Skeletal muscle cell (primary cell): ENCODE results near the gene GFM1.

Source experiments
- DNase-seq: peaks from one replicate; pipeline ENCODE4 v3.0.0-alpha.2; 2010; ENCODE audit warnings: low read depth
- H3K4me3 ChIP-seq: 2 replicates; pipeline ENCODE4 v1.5.1; 2011; ENCODE audit warnings: low read depth, mild to moderate bottlenecking, control low read depth, low read length, moderate library complexity

Gene GFM1

DNA sequence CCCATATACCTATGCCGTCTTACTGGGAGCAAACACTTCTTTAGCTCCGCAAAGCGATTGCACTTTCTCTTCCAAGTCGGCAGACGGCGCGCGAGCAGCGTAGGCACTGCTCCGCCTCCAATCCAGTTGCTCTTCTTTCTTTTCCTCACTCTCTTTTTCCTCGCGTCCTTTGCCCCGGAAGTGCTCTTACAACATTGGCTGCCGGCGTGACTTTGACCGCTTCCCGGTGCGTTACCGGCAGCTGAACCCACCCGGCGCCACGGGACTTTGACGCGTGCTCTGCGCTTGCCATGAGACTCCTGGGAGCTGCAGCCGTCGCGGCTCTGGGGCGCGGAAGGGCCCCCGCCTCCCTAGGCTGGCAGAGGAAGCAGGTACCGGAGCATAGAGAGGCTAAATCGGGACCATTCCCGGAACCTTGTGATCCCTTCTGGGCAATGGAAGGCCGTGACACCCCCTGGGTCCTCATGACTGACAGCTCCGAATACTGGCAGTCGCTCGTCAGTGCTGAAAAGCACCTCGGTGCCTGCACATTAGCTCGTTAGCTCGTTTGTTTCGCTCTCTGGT, at the start of gene GFM1:
Gene GFM1, plus strand, starts transcription at position 183 of the 564 bp plus-strand sequence. Its CDS starts 108 bp downstream, at position 291.
- peak; percentile 83 for DNase-seq
- H3K4me3 ChIP-seq: peak within 1 kb of the TSS; percentile 97

DNA sequence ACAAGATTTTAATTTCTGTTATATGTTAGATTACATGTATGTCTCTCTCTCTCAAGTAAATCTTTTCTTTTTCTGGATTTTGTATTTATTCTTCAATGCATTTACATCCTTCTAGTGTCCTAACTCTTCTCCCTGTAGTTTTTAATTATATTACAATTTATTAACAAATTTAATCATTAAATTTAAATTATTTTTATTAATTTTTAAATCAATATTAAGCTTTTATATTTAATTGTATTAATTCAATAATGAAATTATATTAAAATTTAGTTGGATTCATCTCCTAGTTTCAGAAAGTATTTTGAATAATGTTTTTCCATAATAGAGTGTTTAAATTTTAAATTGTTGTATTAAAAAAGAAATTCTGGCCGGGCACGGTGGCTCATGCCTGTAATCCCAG, 43.5 kb upstream of the GFM1 start:
- no peak overlapping the region for H3K4me3 ChIP-seq
- DNase-seq: no peak

DNA sequence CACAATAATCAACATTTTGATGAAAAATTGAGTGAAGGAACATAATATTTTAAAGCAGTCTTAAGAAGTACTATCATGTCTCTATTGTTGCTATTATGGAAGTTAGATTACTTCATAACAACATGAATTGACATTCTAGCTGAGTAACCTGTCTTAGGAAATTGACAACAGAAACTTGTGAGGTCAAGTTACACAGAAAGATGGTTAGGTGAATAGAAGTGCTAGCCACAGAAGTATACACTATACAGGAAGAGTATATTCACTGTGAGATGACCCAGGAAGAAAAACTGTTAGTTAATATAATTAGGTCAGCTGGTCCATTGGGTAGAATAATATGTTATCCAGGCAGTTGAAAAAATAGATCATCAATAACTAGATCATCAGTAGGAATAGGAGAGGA, 42.1 kb upstream of the GFM1 start:
- DNase-seq: no peak
- H3K4me3 ChIP-seq: no peak overlapping the region

DNA sequence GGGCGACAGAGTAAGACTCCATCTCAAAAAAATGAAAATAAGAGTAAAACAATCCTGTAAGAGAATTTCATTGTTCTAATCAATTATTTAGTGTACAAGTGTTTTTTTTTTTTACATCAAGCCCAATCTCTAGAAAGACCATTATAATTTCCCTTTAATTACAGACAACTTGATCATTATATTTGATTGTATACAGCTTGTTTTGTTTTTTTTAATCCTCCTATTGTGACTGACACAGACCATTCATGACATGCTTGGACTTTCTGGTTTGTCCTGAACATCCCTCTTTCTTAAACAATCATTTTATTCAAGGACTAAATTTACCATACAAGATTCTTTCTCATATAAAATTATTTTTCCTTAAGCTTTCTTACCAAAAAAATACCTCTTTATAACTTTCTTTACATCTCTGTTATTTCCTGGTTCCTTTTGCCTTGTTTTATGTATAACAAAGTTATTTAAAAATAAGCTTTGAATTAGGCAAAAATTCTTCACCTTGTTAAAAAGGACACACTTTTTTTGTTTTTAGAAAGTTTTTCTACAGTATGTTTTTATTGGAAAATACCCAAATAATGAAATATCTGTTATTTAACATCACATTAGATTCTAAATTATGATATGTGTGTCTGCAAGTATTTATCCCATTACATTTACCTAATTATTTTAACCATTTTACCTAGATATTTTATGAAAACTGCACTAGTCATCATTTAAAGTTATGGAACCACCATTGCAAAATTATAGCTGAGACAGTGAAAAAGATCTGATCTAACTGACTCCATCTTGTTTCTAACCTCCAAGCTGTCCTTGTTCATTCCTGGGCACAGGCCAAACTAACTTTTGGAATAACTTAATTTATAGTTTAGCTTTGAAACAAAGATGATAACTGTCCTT, 26.1 kb upstream of the GFM1 start:
- H3K4me3 ChIP-seq: no peak overlapping the region
- DNase-seq: no peak

DNA sequence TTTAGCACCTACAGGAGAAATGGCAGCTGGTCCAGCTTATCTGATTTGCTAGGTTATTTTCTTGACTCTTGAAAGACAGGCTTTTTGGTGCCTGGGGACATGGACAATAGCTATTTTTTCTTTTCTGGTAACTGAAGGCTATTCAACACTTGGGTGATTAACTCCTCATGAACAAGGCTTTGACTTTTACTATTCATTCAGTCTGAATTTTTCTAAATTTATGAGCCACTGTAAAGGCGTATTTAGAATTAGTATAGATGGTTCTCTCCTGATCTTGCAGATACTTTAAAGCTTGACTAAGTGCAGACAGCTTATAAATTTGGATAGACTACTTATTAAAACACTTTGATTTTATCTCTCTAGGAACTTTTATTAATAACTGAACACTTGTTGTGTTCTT, 18.4 kb upstream of the GFM1 start:
- DNase-seq: no peak
- no peak overlapping the region for H3K4me3 ChIP-seq

DNA sequence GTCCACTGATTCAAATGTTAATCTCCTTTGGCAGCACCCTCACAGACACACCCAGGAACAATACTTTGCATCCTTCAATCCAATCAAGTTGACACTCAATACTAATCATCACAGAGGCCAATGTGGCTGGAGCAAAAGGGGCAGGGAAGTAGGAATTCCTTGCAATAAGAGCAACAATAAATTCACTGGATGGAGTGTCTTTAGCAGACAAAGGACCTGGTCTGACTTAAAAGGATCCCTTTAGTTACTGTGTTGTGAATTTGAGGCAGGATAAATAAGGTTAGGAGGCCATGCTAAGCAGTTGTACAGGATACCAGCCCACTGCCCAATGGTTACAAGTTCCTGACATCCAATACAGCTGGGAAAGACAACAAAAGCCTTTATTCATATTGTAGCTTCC, 12.3 kb upstream of the GFM1 start:
- no peak overlapping the region for H3K4me3 ChIP-seq
- DNase-seq: no peak

DNA sequence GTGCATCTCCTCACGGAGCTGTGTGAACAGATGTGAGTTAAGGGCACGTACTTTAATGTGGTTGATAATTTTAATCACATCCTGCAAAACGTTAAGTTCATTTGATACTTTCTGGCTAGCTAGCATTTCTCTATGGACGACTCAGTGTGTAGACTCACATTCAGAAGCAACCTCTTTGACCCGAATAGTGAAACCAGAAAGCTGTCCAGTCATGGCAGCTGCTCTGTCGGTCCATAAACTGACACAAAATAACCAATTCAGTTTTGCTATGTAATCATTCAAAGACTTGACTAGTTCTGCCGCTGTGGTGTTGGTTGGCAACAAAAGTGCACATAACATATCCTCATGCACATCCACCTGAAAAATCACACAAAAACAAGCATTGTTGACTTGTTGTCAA, 3.7 kb upstream of the GFM1 start:
- H3K4me3 ChIP-seq: no peak overlapping the region
- DNase-seq: no peak

DNA sequence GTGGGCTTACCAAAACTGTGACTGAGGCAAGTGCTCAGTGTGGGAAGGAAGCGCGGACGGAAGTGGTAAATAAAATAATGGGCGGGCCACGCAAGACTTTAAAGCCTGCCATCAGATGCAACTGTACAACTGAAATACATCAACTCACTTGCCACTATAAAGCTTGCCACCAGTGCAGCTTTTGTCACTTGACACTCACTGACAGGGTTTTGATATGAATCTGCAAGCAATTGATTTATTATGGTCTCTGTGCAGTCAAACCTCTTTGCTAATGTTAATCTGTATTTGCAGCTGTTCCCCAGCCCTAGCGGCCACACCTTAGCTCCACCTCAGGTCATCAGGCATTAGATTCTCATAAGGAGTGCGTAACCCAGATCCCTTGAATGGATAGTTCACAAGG, 2.3 kb upstream of the GFM1 start:
- DNase-seq: no peak
- no peak overlapping the region for H3K4me3 ChIP-seq

DNA sequence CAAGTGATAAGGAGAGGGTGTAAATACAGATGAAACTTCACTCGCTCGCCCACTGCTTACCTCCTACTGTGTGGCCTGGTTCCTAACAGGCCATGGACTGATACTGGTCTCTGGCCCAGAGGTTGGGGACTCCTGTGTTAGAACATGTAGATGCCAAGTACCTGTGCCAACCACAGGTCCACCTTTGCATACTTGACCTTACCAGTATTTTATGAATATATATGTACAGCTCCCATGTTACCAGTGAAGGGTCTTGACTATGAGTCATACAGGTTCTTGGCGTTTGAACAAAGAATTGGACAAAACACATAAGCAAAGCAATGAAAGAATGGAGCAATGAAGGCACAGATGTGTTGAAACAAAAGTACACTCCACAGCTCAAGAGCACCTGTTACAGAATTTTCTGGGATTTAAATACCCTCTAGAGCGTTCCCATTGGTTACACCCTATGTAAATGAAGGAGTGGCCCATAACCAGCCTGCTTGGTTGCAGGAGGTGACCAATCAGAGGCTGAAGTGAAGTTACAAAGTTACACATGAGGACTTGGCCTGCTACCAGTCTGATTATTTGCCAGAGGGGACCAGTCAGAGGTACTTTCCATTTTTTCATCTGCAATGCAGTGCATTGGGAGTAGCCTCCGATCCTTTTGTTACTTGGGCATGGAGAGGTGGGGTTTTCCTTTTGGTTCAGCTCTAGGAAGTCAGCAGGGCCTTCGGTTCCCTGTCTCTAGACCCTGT, 1.7 kb upstream of the GFM1 start:
- no peak overlapping the region for H3K4me3 ChIP-seq
- DNase-seq: no peak

DNA sequence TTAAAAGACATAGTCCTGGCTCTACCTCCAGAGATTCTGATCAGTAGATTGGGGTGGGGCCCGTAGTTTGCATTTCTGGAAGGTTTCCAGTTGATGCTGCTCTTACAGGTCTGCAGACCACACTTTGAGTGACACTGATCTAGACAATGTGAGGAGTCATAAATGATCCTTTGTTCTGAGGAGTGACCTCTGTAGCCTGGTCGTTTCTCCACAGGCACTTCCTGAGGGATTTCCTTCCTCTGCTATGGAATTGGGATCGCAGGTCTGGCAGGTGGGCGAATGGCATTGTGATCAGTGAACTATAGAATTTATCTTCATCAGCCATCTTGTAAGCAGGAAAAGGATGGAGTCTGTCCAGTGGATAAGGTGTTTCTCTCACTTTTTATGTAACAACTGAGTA, 5.5 kb downstream of the GFM1 start:
- no peak for DNase-seq
- no peak overlapping the region for H3K4me3 ChIP-seq

DNA sequence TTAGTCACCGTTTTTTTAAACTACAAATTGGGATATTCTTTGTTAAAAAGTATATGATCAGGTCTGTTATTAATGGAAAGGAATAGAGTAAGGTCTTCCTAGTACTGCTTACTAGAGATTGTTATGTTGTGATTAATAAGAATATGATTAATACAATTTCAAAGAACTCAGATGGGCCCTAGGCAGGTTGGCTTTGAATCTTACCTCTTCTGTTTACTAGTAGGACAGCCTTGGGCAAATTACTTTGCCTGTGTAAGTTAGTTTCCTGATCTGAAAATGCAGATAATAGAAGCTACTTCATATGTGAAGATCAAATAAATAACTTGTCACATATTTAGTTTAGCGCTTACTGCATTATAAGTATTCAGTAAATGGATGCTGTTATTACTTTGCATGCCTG, 6.9 kb downstream of the GFM1 start:
- no peak overlapping the region for H3K4me3 ChIP-seq
- DNase-seq: no peak

DNA sequence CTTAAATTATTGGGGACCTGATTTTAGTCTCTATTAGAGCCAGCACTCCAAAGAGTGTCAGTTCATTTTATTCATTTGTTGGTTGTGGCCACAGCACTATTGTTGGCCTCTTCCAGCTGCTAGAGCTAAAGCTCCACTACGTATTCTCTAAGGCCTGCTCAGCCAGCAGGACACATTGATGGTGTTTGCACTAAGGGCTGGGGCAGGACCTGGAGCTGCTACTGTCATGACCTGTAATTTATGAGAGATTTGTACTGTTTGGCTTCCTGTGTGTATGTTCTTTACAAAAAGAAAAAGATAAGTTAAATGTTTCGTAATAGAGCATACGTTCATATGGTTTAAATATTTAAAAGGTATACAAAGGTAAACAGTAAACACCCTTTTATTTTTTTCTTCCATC, 8.1 kb downstream of the GFM1 start:
- no peak overlapping the region for H3K4me3 ChIP-seq
- DNase-seq: no peak

DNA sequence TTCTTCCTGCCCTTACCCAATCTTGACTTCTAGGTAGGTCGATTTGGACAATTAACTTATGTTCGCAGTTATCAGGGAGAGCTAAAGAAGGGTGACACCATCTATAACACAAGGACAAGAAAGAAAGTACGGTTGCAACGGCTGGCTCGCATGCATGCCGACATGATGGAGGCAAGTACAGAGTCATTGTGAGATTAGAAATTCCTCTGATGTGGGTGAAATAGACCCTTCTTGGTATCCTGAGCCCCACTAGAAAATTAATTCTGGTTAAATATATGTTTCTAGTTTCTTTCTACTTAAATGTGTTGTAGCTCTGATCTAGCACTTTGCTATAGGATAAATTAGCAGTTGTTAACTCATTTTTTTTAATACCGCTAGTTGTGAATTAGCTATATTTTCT, 14.6 kb downstream of the GFM1 start:
- H3K4me3 ChIP-seq: no peak overlapping the region
- no peak for DNase-seq

DNA sequence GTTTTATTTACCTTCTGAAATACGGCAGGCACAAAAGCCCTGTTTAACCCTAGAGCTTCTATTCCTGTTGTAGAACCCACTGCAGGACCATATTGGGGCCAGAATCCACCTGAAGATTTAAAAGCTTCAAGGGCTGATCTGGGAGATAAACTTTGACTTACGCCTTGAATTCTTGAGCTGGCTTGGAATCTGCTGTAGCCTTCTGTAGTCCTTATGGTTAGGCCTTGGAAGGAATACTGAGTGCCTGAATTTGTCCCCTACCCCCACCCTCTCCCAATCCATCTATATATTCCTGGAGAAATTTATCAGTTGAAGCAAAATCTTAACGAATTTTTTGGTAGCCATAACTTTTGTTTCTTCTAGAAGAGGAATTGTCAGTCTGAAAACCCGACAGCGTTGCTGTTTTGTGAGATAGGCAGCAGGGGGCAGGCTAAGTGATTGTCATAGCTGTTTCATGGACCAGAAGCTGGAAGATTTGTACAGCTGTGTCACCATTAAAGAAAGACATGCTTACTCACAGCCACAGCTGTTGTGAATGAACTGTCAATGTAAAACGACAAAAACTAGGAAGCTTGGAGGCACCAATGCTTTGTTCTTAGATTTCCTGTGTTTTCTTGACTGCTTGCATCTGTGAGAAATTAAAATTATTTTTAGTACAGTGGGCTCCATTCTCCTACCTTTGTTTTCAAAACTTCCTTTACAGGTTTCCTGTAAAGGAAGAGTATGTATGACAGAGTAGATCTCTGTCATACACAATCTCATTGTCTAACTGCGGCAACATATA, 15.3 kb downstream of the GFM1 start:
- DNase-seq: peak; percentile 41
- H3K4me3 ChIP-seq: no peak overlapping the region

DNA sequence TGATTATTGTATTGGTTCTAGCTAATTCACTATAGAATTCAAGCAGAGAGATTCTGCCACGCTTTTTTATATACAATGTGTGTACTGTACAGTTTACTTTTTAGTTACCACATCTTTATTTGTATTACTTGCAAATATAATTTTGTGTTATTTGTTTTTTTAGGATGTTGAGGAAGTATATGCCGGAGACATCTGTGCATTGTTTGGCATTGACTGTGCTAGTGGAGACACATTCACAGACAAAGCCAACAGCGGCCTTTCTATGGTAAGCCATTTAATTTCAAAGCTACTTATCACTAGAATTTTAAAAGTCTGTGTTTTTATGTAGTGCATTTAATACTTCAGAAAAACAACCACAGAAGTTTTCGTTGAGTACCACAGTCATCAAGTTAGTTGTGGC, 16.4 kb downstream of the GFM1 start:
- no peak for DNase-seq
- no peak overlapping the region for H3K4me3 ChIP-seq

DNA sequence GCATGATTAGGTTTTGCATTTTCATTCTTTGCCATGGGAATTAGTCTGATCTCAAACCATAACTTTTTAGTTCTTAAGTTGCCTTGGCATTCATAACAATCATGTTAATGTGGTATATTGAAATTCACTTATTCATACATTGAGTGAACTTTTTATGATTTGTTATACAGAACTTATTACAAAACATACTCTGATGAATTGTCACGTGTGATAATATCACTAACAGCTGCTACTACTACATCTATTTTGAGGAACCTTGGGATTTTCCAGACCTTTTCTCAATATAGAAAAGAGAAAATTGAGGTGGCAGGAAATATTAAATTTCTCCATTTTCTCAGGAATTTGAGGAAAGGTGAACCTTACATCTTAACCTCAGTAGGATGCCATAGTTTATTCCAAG, 18.9 kb downstream of the GFM1 start:
- no peak overlapping the region for H3K4me3 ChIP-seq
- no peak for DNase-seq

DNA sequence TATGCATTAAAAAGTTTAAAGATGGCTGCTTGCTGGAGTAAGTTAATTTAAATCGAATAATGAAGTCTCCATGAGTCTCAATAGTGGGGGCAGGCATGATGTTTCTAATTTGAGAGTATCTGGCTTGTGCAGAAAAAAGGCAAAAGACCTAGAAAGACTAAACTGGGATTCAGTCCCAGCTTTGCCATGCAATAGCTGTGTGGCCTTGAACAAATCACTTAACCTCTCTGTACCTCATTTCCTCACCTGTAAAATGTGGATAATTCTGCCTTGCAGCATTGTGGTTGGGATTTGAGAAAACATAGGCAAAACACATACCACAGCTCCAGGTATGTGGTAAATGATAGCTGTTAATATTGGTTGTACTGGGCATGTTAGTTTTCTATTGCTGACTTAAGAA, 19.5 kb downstream of the GFM1 start:
- no peak for DNase-seq
- H3K4me3 ChIP-seq: no peak overlapping the region

DNA sequence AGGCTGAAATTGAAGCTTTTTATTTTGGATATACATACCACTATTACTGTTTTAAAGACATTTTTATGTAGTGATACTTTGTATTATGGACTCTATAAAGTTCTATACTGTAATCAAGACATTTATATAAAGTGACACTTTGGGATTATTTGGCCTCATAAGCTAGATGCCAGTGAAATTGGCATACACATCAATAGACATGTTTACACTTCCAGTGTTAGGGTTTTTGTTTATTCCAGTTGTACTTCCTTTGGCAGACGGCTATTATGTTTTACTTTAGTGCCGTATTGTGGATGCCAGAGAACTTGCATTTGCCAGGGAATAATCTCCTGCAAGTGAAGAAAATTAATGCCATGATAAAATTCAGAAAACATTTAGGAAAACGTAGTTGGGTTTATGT, 22.1 kb downstream of the GFM1 start:
- H3K4me3 ChIP-seq: no peak overlapping the region
- DNase-seq: no peak

DNA sequence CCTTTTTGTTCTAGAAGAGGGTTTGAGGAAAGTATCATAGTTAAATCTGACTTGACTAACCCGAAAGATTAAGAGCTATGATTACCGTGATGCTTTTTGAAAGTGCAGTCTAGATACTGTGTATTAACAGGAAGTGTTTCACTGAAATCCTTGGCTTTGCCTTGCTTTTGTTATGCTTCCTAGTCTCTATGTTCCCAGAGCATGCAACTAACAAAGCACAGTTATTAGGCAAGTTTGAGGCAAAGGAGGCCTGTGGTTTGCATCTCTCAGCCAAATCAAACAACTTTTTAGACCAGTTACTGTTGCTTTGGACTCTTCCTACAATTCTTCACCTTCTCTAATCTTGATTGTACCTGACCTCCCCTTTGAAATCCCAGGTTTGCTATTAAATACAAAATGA, 24.2 kb downstream of the GFM1 start:
- DNase-seq: peak; percentile 43
- H3K4me3 ChIP-seq: no peak overlapping the region

DNA sequence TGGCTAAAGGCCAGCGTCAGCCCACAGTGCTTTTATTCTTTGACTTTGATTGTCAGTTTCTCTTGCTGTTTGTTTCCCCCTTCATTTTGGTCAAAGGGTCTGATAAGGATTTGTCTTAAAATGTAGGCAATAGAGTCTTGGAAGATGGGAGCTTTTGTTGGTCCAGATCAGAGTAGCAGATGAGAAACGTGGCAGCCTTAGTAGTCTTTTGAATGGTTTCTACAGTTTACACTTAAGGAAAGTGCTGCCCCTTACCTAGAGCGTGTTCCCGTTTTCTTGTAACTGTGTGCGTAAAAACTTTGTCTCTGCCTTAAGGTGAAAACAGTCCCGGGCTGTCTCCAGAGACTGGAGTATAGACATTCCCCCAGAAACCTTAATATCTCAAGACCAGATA, 27.5 kb downstream of the GFM1 start:
- peak overlapping the region; percentile 63 for H3K4me3 ChIP-seq
- DNase-seq: no peak
